ENCODE measurements around the gene SLC46A2.

Gene SLC46A2

GRCh38 chr9:112887381-112887780 lies 3.3 kb downstream of the SLC46A2 start:
- no peak overlapping the region for H3K4me3 ChIP-seq (ENCODE audit: low read depth, low read length)
- peak; percentile 28; the same call in 1 of the 2 replicates for TF ChIP-seq CTCF (IDR thresholded peaks at IDR 0.05; ENCODE audit: low read depth, low read length)

- TF ChIP-seq CTCF (IDR thresholded peaks at IDR 0.05; ENCODE audit: low read depth, low read length): no peak
- no peak overlapping the region for H3K4me3 ChIP-seq (ENCODE audit: low read depth, low read length)
These were observed 4.3 kb downstream of the SLC46A2 start for GRCh38 chr9:112886351-112886750.

- no peak overlapping the region for H3K4me3 ChIP-seq (ENCODE audit: low read depth, low read length)
- TF ChIP-seq CTCF (IDR thresholded peaks at IDR 0.05; ENCODE audit: low read depth, low read length): no peak
These were observed 5.4 kb downstream of the SLC46A2 start for GRCh38 chr9:112885324-112885723.

GRCh38 chr9:112884721-112885120 lies 6.0 kb downstream of the SLC46A2 start:
- TF ChIP-seq CTCF (IDR thresholded peaks at IDR 0.05; ENCODE audit: low read depth, low read length): no peak

GRCh38 chr9:112884101-112884500 lies 6.6 kb downstream of the SLC46A2 start:
- no peak for TF ChIP-seq CTCF (IDR thresholded peaks at IDR 0.05; ENCODE audit: low read depth, low read length)
- H3K4me3 ChIP-seq (ENCODE audit: low read depth, low read length): no peak overlapping the region

More at GRCh38 chr9:112884721-112885120, 6.0 kb downstream of the SLC46A2 start:
- no peak overlapping the region for H3K4me3 ChIP-seq (ENCODE audit: low read depth, low read length)

- no peak for TF ChIP-seq CTCF (IDR thresholded peaks at IDR 0.05; ENCODE audit: low read depth, low read length)
- H3K4me3 ChIP-seq (ENCODE audit: low read depth, low read length): no peak overlapping the region
These were observed 9.3 kb downstream of the SLC46A2 start for GRCh38 chr9:112881331-112881730.

GRCh38 chr9:112880650-112881049 lies 10.0 kb downstream of the SLC46A2 start:
- TF ChIP-seq CTCF (IDR thresholded peaks at IDR 0.05; ENCODE audit: low read depth, low read length): no peak

More at GRCh38 chr9:112880650-112881049, 10.0 kb downstream of the SLC46A2 start:
- H3K4me3 ChIP-seq (ENCODE audit: low read depth, low read length): no peak overlapping the region

All from WI38 (cell line).